ENCODE data around the gene SUPT4H1.
"Not testable (repeated sequence)": the region's sequence is repeated elsewhere in the genome, so short reads cannot be mapped to it uniquely, and the experiment has no call there.

The SUPT4H1 gene

GRCh38 chr17:58363457-58364185 is 11.6 kb upstream of the SUPT4H1 start:
- no peak for DNase-seq (ENCODE audit: low read depth)

- no peak for DNase-seq (ENCODE audit: low read depth)
Measured at GRCh38 chr17:58362368-58363014, 10.5 kb upstream of the SUPT4H1 start.

- DNase-seq (ENCODE audit: low read depth), result no peak
Measured at GRCh38 chr17:58360296-58361063, 8.5 kb upstream of the SUPT4H1 start.

- no peak for DNase-seq (ENCODE audit: low read depth)
Measured at GRCh38 chr17:58358408-58359172, 6.6 kb upstream of the SUPT4H1 start.

GRCh38 chr17:58357312-58358297 is 5.6 kb upstream of the SUPT4H1 start:
- DNase-seq (ENCODE audit: low read depth), result no peak

GRCh38 chr17:58356231-58356630 is 4.2 kb upstream of the SUPT4H1 start:
- DNase-seq (ENCODE audit: low read depth), result no peak

GRCh38 chr17:58354541-58355216 is 2.7 kb upstream of the SUPT4H1 start:
- DNase-seq (ENCODE audit: low read depth), result no peak

GRCh38 chr17:58353389-58353825 is 1.4 kb upstream of the SUPT4H1 start:
- no peak for DNase-seq (ENCODE audit: low read depth)

- DNase-seq (ENCODE audit: low read depth), result no peak
Measured at GRCh38 chr17:58352596-58353388, 791 bp upstream of the SUPT4H1 start.

- no peak for DNase-seq (ENCODE audit: low read depth)
Measured at GRCh38 chr17:58351182-58351581, 819 bp downstream of the SUPT4H1 start.

- DNase-seq (ENCODE audit: low read depth), result no peak
Measured at GRCh38 chr17:58348038-58348437, 4.0 kb downstream of the SUPT4H1 start.

- DNase-seq (ENCODE audit: low read depth), result no peak
Measured at GRCh38 chr17:58345500-58345899, 6.5 kb downstream of the SUPT4H1 start.

- DNase-seq (ENCODE audit: low read depth), result no peak
Measured at GRCh38 chr17:58344791-58345157, 7.2 kb downstream of the SUPT4H1 start.

GRCh38 chr17:58344047-58344790 is 7.8 kb downstream of the SUPT4H1 start:
- no peak for DNase-seq (ENCODE audit: low read depth)

GRCh38 chr17:58343131-58343530 is 8.9 kb downstream of the SUPT4H1 start:
- no peak for DNase-seq (ENCODE audit: low read depth)

GRCh38 chr17:58341861-58342475 is 10.0 kb downstream of the SUPT4H1 start:
- DNase-seq (ENCODE audit: low read depth), result no peak

GRCh38 chr17:58341136-58341860 is 10.7 kb downstream of the SUPT4H1 start:
- DNase-seq (ENCODE audit: low read depth), result not testable (repeated sequence)

- no peak for DNase-seq (ENCODE audit: low read depth)
Measured at GRCh38 chr17:58340405-58340876, 11.6 kb downstream of the SUPT4H1 start.

All from stimulated activated CD8-positive, alpha-beta memory T cell treated with anti-CD3 and anti-CD28 coated beads, Interleukin-15, amount 100 ng/mL, for 24 hours (primary cell).